Lower leg skin (tissue), 3 donors: ENCODE results near the gene SLC6A18.

Source experiments
- CTCF ChIP-seq, 3 donors: fragments of 450-650 bp; IDR thresholded peaks; one replicate each; pipeline ENCODE4 v1.5.1; 2016; ENCODE audit warnings: antibody characterized with exemption in 3 of 3, mild to moderate bottlenecking in 3 of 3, moderate library complexity in 2 of 3
- POLR2A ChIP-seq, 2 donors: fragments of 450-650 bp; IDR thresholded peaks; one replicate each; pipeline ENCODE4 v1.6.1; 2016 to 2017; ENCODE audit warnings: antibody characterized with exemption in 2 of 2, mild to moderate bottlenecking in 1 of 2, moderate library complexity in 1 of 2

GRCh38 chr5:1199649-1200494 lies 25.3 kb upstream of the SLC6A18 start:
- TF ChIP-seq CTCF (IDR thresholded peaks at IDR 0.05) (no peak), POLR2A (IDR thresholded peaks at IDR 0.05) (no peak)
